EL (cell line): Measurements from ENCODE around the gene PLCL2.
A peak's percentile ranks its signal among the peaks of the same experiment; 100 is the strongest.
"Not testable (repeated sequence)": the region's sequence is repeated elsewhere in the genome, so short reads cannot be mapped to it uniquely, and the experiment has no call there.

ENCODE experiments used
- DNase-seq: peaks from one replicate; pipeline ENCODE4 v3.0.0-alpha.2; 2016

PLCL2 gene

DNA sequence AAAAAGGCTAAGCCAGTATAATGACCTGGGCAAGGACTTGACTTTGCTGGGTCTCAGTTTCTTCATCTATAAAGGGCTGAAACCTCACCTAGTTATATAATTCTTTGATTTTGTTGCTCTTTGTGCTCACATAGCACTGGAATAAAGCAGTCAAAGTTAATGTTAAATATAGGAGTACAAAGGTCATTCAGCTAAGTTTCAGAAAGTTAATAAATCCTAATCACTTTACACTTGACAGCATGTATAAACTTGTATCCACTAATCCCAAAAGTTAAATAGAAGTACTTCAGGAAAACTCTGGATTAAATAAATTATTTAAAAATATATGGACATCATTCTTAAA lies 33.9 kb downstream of the PLCL2 start:
- no peak for DNase-seq

DNA sequence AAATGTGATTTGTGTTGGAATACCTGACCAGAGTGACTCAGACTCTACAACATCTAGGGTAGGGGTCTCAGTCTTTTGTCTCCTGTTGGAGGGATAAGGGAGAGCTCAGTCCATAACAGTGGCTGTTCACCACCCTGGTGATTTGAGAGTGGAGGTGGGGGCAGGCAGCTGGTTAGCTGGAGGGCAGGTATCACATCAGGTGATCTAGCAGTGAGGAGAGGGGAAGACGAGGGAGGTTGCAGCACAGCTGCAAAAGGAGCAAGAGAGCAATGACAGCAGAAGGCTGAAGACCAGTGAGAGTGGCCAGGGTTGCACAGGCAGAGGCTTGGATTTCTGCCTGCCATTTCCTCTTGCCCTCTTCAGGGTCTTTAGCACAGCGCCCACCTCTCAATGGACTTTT lies 38.4 kb downstream of the PLCL2 start:
- no peak for DNase-seq

DNA sequence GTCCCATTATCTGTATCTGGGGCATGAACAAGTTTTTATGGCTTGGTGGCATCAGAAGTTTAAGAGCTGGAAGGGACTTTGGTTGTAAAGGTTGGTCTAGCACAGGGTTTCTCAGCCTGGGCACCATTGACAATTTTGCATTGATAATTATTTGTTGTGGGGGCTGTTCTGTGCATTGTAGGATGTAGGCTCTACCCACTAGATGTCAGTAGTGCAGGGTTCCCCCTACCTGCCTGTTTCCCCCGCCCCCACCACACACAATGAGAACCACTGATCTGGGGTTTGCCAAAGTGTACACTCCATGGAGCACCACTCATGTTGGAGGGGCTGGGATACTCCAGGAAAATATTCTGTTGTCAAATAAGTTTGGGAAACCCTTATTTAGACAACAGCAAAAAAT lies 42.7 kb downstream of the PLCL2 start:
- DNase-seq = no peak

DNA sequence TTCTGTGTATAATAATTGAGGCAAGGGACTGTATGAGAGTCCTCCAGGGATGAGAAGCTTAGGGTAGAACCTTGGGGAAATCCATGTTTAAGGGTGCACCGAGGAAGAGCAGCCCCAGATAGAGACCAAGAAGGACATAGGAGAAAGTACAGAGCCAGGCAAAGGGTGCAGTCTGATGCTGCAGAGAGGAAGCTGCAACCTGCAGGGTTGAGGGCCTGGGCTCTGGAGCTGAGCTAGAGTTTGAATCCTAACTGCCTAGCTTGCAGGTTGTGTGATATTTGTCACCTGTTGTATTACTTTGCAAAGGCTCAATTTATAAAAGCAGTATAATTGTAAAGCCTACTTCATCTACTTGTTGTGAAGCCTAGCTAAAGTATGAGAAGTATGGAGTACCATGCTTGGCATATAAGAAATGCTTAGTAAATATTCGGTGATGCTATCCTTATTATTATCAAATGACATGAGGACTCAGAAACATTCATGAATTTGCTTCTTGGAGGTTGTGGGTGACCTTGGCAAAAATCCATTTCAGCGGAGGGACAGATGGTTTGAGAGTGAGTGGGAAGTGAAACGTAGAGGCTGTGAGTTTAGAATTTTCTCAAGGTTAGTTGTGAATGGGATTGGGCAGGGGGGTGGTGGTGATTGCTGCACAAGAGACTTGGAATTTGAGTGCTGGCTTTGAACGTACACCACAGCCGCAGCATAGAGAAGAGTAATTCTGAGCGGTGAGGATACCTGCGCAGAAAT lies 43.8 kb downstream of the PLCL2 start:
- no peak for DNase-seq

DNA sequence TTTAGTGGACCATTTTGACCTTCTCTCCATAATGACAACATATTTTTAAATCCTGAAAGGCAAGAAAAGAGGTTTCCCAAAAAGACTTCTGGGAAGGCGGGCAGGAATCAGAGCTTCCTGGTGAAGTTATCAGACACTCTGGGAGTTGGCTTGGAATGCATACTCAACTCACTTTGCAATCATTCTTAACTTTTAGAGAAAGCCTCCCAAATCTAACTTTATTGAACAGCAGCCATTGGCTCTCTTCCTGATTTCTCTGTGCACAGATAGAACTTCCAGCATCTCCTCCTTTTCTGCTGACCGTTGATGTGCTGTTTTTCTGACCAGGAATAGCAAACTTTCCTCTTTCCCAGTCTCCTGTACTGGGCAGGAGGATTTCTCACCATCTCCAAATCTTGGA lies 44.6 kb downstream of the PLCL2 start:
- no peak for DNase-seq

DNA sequence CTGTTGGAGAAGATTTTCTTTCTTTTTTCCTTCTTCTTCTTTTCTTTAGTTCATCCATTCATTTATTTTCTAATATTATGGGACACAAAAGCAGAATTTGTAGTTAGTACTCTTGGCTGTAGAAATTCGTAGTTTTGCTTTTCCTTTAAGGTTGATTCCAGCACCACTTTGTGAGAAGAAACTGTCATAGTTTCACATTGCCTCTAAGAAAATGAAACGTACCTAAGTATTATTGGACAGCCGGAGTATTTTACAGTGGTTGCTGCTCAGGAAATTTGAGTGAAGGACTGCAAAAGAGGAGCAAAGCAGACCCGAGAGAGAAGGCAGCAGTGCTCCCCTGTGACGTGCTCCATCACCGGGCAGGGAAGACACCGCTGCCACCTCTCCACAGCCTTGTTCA lies 48.1 kb downstream of the PLCL2 start:
- DNase-seq = no peak

DNA sequence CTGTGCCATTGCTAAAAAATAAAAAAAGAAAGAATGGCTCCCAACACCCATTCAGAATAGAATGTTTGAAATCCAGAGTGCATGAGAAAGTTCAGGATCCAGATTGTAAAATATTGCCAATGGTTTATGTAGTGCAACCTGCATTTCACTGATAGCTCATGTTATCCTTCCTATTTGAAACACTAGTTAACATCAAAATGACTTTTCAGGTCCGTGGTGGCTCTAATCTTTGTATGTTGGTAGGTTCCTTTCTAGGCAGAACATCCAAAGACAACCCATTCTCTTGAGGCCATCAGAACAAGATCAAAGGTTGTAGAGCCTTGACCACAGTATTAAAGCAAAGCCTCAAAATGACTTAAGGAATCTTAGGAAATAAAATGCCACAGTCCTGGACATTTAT lies 51.0 kb downstream of the PLCL2 start:
- DNase-seq = no peak

DNA sequence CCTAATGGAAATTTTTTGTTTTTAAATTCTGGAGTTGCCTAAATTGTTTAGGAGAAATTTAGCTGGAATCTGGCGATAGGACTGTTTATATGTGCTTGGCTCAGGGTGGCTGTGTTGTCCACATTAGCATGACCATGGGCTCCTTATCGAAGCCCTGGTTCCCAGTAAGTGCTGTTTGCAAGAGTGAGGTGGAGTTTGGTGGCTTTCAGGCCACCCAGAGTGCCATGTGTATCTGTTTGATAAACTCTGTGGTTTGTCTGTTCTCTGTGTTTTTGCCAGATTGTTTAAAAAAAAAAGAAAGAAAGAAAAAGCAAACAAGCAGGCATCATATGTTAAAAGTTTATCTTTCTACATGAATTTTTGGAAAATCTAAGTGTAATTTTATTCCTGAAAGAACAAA lies 51.5 kb downstream of the PLCL2 start:
- no peak for DNase-seq

DNA sequence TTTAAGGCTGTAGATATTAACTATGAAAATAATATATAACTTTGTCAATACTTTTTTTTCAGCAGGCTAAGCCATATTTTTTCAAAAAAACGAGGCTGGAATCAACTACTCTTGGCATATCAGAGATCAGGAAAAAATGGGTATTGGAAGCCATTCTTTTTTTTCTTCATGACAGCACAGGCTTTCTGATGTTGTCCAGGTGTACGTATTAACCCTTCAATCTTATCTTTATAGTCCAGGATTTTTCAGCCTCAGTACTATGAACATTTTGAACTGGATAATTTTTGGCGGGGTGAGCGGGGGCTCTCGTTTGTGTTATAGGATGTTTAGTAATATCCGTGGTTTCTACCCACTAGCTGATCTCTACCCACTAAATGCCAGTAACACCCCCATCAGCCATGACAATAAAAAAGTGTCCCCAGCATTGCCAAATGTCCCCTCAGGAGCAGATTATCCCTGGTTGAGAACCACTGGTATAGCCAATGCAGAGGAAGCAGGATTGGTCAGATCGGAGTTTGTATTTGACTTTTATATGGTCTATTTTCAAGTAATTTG lies 52.0 kb downstream of the PLCL2 start:
- DNase-seq = no peak

DNA sequence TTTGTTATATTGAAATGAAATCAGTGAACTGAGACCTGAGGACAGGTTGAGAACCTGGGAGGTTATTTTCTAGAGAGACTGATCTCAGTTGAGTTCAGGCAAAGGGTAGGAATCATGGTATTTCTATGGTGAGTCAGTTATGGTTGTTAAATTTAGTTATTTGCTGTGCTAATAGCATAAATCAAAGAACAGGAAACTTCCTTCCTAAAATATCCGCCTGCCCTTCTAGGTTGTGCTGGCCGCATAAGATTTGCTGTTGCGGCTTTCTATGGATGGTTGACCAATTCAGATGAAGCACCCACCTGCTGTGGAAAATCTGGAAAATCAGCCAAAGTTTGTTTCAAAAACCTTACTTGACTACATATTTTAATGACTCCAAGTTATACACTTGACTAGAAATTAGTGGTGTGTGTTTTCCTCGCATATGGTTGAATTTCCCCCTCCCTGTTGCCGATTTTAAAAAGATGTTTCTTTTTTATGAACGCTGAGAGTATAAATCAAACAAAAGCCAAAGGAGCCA lies 52.6 kb downstream of the PLCL2 start:
- no peak for DNase-seq

DNA sequence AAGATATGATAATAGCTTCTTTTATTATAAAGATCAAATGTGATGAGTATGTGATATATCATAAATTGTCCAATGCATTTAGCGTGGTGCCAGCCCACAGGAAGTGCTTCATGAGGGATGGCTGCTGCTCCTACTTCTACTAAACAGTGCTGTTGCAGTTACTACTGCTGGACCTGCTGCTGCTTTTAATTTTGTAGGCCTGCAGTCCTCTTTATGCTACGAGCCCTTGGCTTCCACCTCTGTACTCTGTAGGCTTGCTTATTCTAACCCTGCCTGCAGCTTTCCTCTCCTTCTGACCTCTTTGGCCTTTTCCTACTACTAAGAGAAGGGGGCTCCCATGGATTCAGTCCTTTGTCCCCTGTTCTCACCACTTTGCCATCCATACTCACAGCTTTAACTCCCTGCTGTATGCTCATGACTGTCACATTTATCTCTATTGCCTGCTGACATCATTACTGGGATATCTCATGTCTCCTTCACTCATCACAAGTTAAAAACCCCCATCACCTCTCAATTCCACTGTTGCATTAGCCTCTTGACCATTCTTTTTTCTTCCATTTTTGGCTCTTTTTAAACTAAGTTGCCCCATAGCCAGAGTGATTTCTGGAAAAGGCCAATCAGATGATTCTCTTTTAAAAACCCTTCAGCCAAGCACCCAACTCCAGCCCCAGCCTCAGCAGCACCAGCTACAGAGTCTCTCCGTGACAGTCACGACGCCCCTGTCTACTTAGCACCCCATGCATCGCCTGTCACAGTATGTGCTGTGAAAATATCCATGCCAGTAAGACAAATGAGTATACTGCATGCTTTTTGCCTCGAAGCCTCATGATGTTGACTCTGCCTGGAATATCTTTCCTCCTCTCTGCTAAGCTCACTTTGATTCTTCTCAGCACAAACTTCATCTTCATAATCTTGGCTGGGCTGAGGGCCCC lies 56.3 kb downstream of the PLCL2 start:
- no peak for DNase-seq

DNA sequence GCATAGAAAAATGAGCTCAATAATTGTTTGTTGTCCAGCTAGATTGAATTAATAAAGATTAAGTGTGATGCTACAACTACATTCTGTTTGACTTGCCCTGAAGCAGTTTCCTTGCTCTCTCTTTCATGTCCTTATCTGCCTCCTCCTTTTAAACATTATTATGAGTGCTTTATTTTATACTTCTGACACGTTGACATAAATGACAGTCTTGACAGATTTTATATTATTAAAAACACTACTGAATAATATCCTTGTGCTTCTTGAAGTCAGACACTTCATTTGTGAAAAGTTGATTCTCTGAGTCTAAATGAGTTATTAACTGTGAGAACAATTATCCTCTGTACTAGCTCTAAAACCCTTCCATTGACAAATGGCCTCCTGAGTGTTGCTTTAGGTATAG lies 58.2 kb downstream of the PLCL2 start:
- DNase-seq = no peak

DNA sequence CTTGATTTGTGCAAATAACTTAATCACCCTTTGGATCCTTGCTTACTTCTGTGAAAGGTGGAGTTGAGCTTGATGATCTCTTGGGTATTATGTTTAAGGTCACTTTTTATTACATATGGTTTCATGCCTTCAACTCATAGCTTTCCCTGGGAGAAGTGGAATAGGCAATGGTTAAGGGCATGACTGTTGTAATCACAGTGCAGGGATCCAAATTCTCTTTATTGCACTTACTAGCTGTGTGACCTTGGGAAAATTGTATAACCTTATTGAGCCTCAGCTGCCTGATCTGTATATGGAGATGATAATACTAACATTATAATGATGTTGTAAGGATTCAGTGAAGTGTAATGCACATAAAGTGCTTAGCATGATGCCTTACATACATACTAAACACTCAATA lies 59.1 kb downstream of the PLCL2 start:
- DNase-seq = no peak

DNA sequence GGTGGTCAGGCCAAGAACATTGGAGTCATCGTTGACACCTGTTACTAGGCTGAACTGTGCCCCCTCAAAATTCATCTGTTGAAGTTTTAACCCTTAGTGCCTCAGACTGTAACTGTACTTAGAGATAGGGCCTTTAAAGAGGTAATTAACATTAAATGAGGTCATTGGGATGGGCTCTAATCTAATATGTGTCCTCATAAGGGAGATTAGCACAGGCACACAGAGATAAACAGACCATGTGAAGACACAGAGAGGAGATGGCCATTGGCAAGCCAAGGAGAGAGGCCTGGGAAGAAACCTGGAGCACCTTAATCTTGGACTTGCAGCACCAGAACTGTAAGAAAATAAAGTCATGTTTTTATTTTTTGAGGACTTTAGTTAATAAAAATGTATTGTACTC lies 59.6 kb downstream of the PLCL2 start:
- DNase-seq = no peak

DNA sequence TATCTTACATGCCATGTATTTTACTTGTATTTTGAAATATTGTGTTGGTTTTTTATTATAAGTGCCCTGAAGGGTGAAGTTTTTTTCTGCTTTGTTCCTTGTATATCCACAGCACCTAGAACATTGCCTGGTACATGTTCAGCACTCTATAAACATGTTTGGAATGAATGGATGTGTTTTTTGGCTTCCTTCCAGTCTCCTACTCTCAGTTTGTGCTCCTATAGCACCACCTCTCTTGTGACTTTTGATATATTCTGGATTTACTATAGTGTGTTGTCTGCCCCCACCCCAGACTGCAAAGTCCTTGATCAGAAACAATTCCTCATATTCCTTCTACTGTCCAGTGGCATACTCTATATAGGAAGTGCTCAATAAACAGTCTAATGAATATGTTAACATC lies 60.6 kb downstream of the PLCL2 start:
- peak; percentile 35 for DNase-seq

DNA sequence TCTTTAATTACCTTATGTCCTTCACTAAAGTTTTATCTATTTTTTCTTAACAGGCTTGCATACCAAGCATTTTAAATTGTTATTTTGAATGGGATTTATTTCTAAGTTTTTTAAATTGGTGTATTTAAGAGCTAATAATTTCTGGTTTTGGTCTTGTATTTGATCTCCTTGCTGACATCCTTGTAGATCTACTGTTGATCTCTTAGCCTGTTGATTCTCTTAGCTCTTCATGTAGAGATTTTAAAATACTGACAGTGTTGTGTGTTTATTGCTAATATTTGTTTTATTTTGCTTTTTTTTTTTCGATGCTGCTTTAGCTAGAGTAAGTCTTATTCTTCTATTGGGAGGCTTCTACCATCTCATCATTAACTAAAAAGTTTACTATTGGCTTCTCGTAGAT lies 65.5 kb downstream of the PLCL2 start:
- no peak for DNase-seq

DNA sequence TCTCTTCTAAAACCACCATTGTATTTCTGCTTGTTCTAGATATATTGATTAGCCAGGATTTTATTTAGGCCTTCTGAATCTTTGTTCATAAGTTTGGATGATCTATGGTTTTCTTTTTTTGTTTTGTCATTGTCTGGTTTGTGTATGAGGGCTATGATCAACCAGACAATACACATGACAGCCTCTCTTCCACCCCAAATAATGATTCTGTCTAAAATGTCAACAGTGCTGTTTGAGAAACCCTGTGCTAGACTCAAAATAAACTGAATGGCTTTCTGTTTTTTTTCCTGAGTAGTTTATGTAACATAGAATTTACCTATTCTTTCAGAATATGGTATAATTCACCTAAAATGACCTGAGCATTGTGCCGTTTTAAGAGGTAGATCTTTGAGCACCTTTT lies 66.1 kb downstream of the PLCL2 start:
- no peak for DNase-seq

DNA sequence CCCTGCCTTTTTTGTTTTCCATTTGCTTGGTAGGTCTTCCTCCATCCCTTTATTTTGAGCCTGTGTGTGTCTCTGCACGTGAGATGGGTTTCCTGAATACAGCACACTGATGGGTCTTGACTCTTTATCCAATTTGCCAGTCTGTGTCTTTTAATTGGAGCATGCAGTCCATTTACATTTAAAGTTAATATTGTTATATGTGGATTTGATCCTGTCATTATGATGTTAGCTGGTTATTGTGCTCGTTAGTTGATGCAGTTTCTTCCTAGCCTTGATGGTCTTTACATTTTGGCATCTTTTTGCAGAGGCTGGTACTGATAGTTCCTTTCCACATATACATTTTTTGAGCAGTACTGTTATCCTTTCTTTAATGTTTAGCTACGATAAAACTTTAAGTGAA lies 73.1 kb downstream of the PLCL2 start:
- not testable (repeated sequence) for DNase-seq

DNA sequence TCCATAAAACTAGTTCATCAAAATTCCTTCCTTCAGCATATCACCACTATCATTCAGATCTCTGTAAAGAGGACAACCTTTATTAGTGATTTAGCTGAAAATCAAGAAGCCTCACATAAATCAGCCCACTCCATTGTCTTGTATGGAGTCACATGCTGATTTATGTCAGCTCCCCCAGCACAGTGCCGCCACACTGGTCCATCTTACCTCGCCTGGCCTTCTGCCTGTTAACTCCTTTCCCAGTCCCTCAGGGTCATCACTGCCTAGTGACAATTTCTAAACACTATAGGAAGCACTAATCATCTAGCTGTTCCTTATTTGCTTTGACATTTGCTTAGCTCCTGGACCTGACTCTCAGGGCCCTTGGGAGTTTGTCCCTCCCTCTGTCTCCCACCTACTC lies 75.4 kb downstream of the PLCL2 start:
- no peak for DNase-seq

DNA sequence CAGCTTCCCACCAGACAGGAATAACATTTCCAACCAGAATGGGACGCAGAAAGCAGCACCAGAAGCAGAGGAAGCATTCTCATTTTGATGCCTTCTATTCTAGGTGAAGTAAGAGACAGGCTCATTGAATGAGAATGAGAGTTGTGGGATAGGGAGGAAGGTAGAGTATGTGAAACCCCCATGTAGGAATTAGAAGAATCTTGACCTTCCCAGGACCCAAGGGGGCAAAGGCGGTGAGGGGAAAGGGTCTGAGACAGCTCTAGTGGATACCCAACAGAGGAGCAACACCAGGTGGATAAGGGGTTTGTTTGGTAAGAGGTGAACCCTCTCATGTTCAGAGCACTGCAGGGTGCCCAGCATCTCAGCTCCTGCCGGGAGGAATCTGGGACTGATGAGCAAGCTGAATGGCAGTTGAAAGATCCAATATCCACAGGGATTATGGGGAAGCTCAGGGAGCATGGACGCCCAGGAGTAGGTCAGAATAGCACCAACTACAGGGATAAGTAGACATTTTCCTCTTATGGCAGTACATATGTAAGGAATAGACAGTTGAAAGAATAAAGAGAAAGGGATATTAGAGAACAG lies 77.0 kb downstream of the PLCL2 start:
- DNase-seq = no peak

DNA sequence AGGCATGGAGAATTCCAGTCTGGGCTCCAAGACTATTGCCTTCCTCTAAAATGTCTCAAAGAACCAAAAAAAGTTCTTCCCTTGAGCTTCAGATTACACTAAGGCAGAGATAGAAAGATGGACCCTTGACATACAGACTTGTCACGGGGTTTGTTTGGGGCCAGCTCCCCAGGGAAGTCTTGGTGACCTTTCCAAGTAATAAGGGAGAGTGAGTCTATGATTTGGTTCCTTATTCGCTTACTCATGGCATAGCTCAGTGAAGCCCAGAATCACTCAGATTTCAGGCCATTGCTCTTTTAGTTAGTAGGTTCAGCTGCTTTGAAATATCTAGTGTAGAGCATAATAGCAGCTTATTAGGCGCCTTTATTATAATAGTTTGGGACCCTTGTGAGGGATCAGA lies 90.3 kb downstream of the PLCL2 start:
- DNase-seq = no peak

DNA sequence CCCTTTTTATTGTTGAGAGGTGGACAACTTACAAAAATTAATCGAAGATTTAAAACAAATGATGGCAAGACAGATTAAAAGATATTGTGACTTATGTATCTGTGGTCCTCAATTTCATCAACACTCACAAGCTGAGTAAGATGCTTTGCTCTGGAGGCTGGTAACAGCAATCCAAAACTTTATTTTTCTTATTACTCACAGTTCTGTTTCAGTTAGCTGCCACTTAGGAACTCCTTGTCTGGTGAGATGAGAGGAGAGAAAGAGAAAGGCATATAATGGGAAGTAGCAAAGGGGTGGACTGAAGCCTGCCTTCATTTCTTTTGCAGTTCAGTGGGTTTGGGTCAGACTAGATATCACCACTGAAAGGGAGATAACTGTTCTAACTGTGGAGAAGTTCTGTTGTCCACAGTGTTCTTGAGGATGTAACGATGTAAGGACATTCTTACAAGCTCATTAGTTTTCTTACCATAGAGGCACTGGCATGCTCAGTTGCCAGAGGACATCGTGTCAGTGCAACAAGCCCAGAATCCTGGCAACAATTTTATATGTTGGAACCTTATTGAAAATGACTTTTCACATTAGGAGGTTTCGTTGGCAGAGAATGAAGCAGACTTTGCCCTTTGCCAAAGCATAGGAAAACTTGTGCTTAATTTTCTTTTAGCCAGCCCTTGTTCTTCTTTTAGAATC lies 93.6 kb downstream of the PLCL2 start:
- DNase-seq = peak; percentile 8

DNA sequence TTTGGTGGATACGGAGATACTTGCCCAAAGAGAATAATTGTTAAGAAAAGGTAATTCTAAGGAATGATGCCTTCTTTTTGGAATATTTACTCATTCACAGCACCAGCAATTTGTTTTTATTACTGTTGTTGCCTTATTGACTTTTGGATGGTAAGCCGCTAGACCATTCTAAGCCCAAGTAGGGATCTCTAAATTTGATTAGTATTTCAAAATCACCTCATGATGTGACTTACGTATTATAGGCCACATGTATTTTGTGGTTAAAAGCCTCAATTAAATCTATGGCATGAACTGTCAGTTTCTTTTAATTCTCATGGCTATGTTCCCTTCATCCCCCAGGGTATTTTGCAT lies 94.1 kb downstream of the PLCL2 start:
- no peak for DNase-seq
